ENCODE results near the gene EML4.

DNA sequence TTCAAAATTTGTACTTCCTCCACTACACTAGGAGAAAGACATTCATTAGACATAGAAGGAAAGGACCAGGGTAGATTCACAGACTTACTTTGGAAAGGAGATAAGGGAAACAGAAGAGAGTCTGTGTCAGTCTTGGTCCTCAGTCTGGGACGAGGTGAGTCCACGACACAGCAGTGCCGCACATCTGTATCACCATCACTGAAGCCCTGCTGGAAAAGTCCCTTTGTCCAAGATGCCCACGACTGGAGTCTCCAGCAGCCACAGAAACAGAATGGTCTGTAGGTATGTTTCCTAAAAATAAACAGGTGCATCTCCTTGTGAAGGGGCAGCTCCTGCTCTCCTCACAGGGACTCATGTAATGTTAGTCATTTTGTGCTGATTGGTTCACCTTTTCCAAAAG, 164.4 kb downstream of the EML4 start:
- TF ChIP-seq POLR2A (IDR thresholded peaks at IDR 0.05), result no peak
- TF ChIP-seq, protein P1, sequence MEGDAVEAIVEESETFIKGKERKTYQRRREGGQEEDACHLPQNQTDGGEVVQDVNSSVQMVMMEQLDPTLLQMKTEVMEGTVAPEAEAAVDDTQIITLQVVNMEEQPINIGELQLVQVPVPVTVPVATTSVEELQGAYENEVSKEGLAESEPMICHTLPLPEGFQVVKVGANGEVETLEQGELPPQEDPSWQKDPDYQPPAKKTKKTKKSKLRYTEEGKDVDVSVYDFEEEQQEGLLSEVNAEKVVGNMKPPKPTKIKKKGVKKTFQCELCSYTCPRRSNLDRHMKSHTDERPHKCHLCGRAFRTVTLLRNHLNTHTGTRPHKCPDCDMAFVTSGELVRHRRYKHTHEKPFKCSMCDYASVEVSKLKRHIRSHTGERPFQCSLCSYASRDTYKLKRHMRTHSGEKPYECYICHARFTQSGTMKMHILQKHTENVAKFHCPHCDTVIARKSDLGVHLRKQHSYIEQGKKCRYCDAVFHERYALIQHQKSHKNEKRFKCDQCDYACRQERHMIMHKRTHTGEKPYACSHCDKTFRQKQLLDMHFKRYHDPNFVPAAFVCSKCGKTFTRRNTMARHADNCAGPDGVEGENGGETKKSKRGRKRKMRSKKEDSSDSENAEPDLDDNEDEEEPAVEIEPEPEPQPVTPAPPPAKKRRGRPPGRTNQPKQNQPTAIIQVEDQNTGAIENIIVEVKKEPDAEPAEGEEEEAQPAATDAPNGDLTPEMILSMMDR (IDR thresholded peaks at IDR 0.05), result no peak

Data from adrenal gland (tissue), 5 donors.